ENCODE data around the gene CELSR2.
"Not testable (repeated sequence)": the region's sequence is repeated elsewhere in the genome, so short reads cannot be mapped to it uniquely, and the experiment has no call there.

CELSR2 gene

GRCh38 chr1:109298666-109299557 is 49.6 kb downstream of the CELSR2 start:
- Histone ChIP-seq H3K36me3 (ENCODE audit: insufficient read depth, low read length) (no peaks in the 10 kb centered on the region), H3K4me1 (ENCODE audit: insufficient read depth, low read length) (0 out of 2 replicates have a peak, but pooled peaks cover 5% of the 10 kb centered on the region), H3K9ac (ENCODE audit: low read depth, low read length) (no peak overlapping the region), H3K9me3 (ENCODE audit: control insufficient read depth, insufficient read depth, low read length) (no peaks in the 10 kb centered on the region)

- H3K9ac ChIP-seq (ENCODE audit: low read depth, low read length) = no peak overlapping the region
Measured at GRCh38 chr1:109299558-109300343, 50.4 kb downstream of the CELSR2 start.

GRCh38 chr1:109300650-109301151 is 51.4 kb downstream of the CELSR2 start:
- no peak overlapping the region for H3K9ac ChIP-seq (ENCODE audit: low read depth, low read length)
- H3K36me3 ChIP-seq (ENCODE audit: insufficient read depth, low read length) = no peaks in the 10 kb centered on the region
- no peaks in the 10 kb centered on the region for H3K9me3 ChIP-seq (ENCODE audit: control insufficient read depth, insufficient read depth, low read length)
- H3K4me1 ChIP-seq (ENCODE audit: insufficient read depth, low read length) = peaks cover 8% of the 10 kb centered on the region; the same call in 1 of the 2 replicates

More at GRCh38 chr1:109299558-109300343, 50.4 kb downstream of the CELSR2 start:
- Histone ChIP-seq H3K9me3 (ENCODE audit: control insufficient read depth, insufficient read depth, low read length) (no peaks in the 10 kb centered on the region), H3K4me1 (ENCODE audit: insufficient read depth, low read length) (0 out of 2 replicates have a peak, but pooled peaks cover 5% of the 10 kb centered on the region), H3K36me3 (ENCODE audit: insufficient read depth, low read length) (no peaks in the 10 kb centered on the region)

GRCh38 chr1:109301874-109302273 is 52.5 kb downstream of the CELSR2 start:
- Histone ChIP-seq H3K36me3 (ENCODE audit: insufficient read depth, low read length) (no peaks in the 10 kb centered on the region), H3K4me1 (ENCODE audit: insufficient read depth, low read length) (peaks cover 13% of the 10 kb centered on the region), H3K9me3 (ENCODE audit: control insufficient read depth, insufficient read depth, low read length) (no peaks in the 10 kb centered on the region), H3K9ac (ENCODE audit: low read depth, low read length) (no peak overlapping the region)

- Histone ChIP-seq H3K4me1 (ENCODE audit: insufficient read depth, low read length) (peaks cover 23% of the 10 kb centered on the region), H3K9me3 (ENCODE audit: control insufficient read depth, insufficient read depth, low read length) (no peaks in the 10 kb centered on the region), H3K9ac (ENCODE audit: low read depth, low read length) (no peak overlapping the region), H3K36me3 (ENCODE audit: insufficient read depth, low read length) (no peaks in the 10 kb centered on the region)
Measured at GRCh38 chr1:109304226-109304920, 55.0 kb downstream of the CELSR2 start.

GRCh38 chr1:109305991-109306390 is 56.7 kb downstream of the CELSR2 start:
- H3K4me1 ChIP-seq (ENCODE audit: insufficient read depth, low read length) = peaks cover 23% of the 10 kb centered on the region
- not testable (repeated sequence) for H3K9ac ChIP-seq (ENCODE audit: low read depth, low read length); H3K9me3 ChIP-seq (ENCODE audit: control insufficient read depth, insufficient read depth, low read length); H3K36me3 ChIP-seq (ENCODE audit: insufficient read depth, low read length)

- Histone ChIP-seq H3K9me3 (ENCODE audit: control insufficient read depth, insufficient read depth, low read length) (no peaks in the 10 kb centered on the region), H3K9ac (ENCODE audit: low read depth, low read length) (no peak within 1 kb of the TSS), H3K36me3 (ENCODE audit: insufficient read depth, low read length) (peaks cover 3% of the 10 kb centered on the region), H3K4me1 (ENCODE audit: insufficient read depth, low read length) (peaks cover 23% of the 10 kb centered on the region)
Measured at GRCh38 chr1:109306832-109307273, 57.5 kb downstream of the CELSR2 start, which contains the start of gene MYBPHL. Gene MYBPHL (minus strand): TSS chr1:109307011. CDS start chr1:109306991, 20 bp downstream.

GRCh38 chr1:109307274-109308021 is 58.1 kb downstream of the CELSR2 start:
- Histone ChIP-seq H3K4me1 (ENCODE audit: insufficient read depth, low read length) (peaks cover 23% of the 10 kb centered on the region), H3K9ac (ENCODE audit: low read depth, low read length) (no peak overlapping the region), H3K36me3 (ENCODE audit: insufficient read depth, low read length) (peaks cover 3% of the 10 kb centered on the region), H3K9me3 (ENCODE audit: control insufficient read depth, insufficient read depth, low read length) (no peaks in the 10 kb centered on the region)

- H3K36me3 ChIP-seq (ENCODE audit: insufficient read depth, low read length) = peaks cover 9% of the 10 kb centered on the region
- no peaks in the 10 kb centered on the region for H3K9me3 ChIP-seq (ENCODE audit: control insufficient read depth, insufficient read depth, low read length)
- H3K9ac ChIP-seq (ENCODE audit: low read depth, low read length) = no peak overlapping the region
- H3K4me1 ChIP-seq (ENCODE audit: insufficient read depth, low read length) = peaks cover 23% of the 10 kb centered on the region
Measured at GRCh38 chr1:109309347-109309746, 60.0 kb downstream of the CELSR2 start.

- Histone ChIP-seq H3K36me3 (ENCODE audit: insufficient read depth, low read length) (peaks cover 19% of the 10 kb centered on the region), H3K9ac (ENCODE audit: low read depth, low read length) (no peak overlapping the region), H3K4me1 (ENCODE audit: insufficient read depth, low read length) (peaks cover 6% of the 10 kb centered on the region; the same call in 1 of the 2 replicates), H3K9me3 (ENCODE audit: control insufficient read depth, insufficient read depth, low read length) (no peaks in the 10 kb centered on the region)
Measured at GRCh38 chr1:109312246-109312645, 62.9 kb downstream of the CELSR2 start.

- Histone ChIP-seq H3K9ac (ENCODE audit: low read depth, low read length) (no peak overlapping the region), H3K4me1 (ENCODE audit: insufficient read depth, low read length) (no peaks in the 10 kb centered on the region), H3K36me3 (ENCODE audit: insufficient read depth, low read length) (peaks cover 23% of the 10 kb centered on the region), H3K9me3 (ENCODE audit: control insufficient read depth, insufficient read depth, low read length) (no peaks in the 10 kb centered on the region)
Measured at GRCh38 chr1:109312978-109313775, 63.8 kb downstream of the CELSR2 start.

GRCh38 chr1:109314795-109315194 is 65.5 kb downstream of the CELSR2 start:
- Histone ChIP-seq H3K36me3 (ENCODE audit: insufficient read depth, low read length) (peaks cover 23% of the 10 kb centered on the region), H3K9ac (ENCODE audit: low read depth, low read length) (no peak overlapping the region), H3K4me1 (ENCODE audit: insufficient read depth, low read length) (no peaks in the 10 kb centered on the region), H3K9me3 (ENCODE audit: control insufficient read depth, insufficient read depth, low read length) (no peaks in the 10 kb centered on the region)

GRCh38 chr1:109315288-109315687 is 65.9 kb downstream of the CELSR2 start:
- Histone ChIP-seq H3K4me1 (ENCODE audit: insufficient read depth, low read length) (no peaks in the 10 kb centered on the region), H3K36me3 (ENCODE audit: insufficient read depth, low read length) (peaks cover 24% of the 10 kb centered on the region), H3K9ac (ENCODE audit: low read depth, low read length) (no peak overlapping the region), H3K9me3 (ENCODE audit: control insufficient read depth, insufficient read depth, low read length) (no peaks in the 10 kb centered on the region)

All from ES-I3 (cell line).